HepG2 (cell line): ENCODE measurements around the gene SERINC5. TPM values are rescaled to one million over a fixed set of nuclear protein-coding genes. Genes with fewer than 3 reads are reported as not detected.

ENCODE experiments used
- ATAC-seq: fragments of 200-7000 bp; cut with Tn5 transposase; 3 replicates; pipeline ENCODE4 v1.9.1; 2020; ENCODE audit warnings: mild to moderate bottlenecking, moderate library complexity
- BruUV-seq: library from RNA; stranded (reverse); fragments of 400-500 nt; replicated peaks from 2 replicates; lab custom pipeline; 2021; lab: Mats Ljungman, UMichigan
- CTCF ChIA-PET: fragments of 300-600 bp; formaldehyde crosslinking; extraction: SDS; loops from one replicate; lab custom pipeline; 2021; ENCODE audit warnings: low total read pairs, inconsistent platforms, low intra/inter-chr PET ratio; lab: Yijun Ruan, JAX
- POLR2A ChIA-PET: fragments of 350-600 bp; sonication (Branson Sonifier 250); formaldehyde crosslinking; loops from one replicate; lab custom pipeline; 2020; ENCODE audit warnings: antibody characterized with exemption, inconsistent platforms; lab: Yijun Ruan, JAX
- DNase-seq: peaks from one replicate; pipeline ENCODE4 v3.0.0-alpha.2; 2015; ENCODE audit warnings: low spot score
- FAIRE-seq: peaks from 3 replicates; lab custom pipeline; 2011; peaks lifted over from hg19 to GRCh38; lab: Jason Lieb, UNC
- H2AFZ ChIP-seq: one replicate; pipeline ENCODE4 v1.6.1; 2011; ENCODE audit warnings: low read length, inconsistent platforms
- H3K27ac ChIP-seq: fragments of 300-600 bp; 3 replicates; pipeline ENCODE4 v1.8.0; 2011; ENCODE audit warnings: mixed run types, mild to moderate bottlenecking, mixed read lengths, low read length, inconsistent platforms; ENCODE audit not compliant: insufficient read depth; ENCODE audit errors: extremely low read length
- H3K27me3 ChIP-seq, 2 experiments: fragments of 200-600 bp in 1 of 2; 2 replicates in 1 of 2; 3 replicates in 1 of 2; pipeline versions ENCODE4 v1.6.0 to v1.8.0; 2011; ENCODE audit warnings: low read length in 2 of 2, mild to moderate bottlenecking in 2 of 2, moderate library complexity in 2 of 2, inconsistent platforms in 1 of 2; ENCODE audit not compliant: insufficient read depth in 2 of 2, control insufficient read depth in 1 of 2
- H3K36me3 ChIP-seq, 2 experiments: fragments of 200-600 bp in 1 of 2; replicated peaks in 1 of 2; 2 replicates in 1 of 2; 3 replicates in 1 of 2; pipeline versions ENCODE4 v1.5.1 to v1.8.0; 2011; ENCODE audit warnings: low read length in 2 of 2, inconsistent platforms in 1 of 2; ENCODE audit not compliant: insufficient read depth in 2 of 2, control insufficient read depth in 1 of 2
- H3K4me1 ChIP-seq: 2 replicates; pipeline ENCODE4 v1.5.1; 2012; ENCODE audit warnings: low read length, inconsistent platforms; ENCODE audit not compliant: insufficient read depth
- H3K4me2 ChIP-seq: 2 replicates; pipeline ENCODE4 v1.6.0; 2011; ENCODE audit warnings: low read depth, low read length, inconsistent platforms
- H3K4me3 ChIP-seq, 3 experiments: fragments of 200-600 bp in 1 of 3; sonication (generic), shearing (Covaris generic) in 1 of 3; replicated peaks in 1 of 3; 2 replicates each; pipeline ENCODE4 v1.5.1; 2011 to 2016; ENCODE audit warnings: low read length in 3 of 3, inconsistent platforms in 2 of 3, low read depth in 2 of 3, mild to moderate bottlenecking in 2 of 3, control low read depth in 1 of 3, mixed read lengths in 1 of 3; ENCODE audit not compliant: insufficient read depth in 1 of 3
- H3K79me2 ChIP-seq: one replicate; pipeline ENCODE4 v1.6.1; 2011; ENCODE audit warnings: low read length, inconsistent platforms; ENCODE audit not compliant: insufficient read depth
- H3K9ac ChIP-seq: 2 replicates; pipeline ENCODE4 v1.6.0; 2011; ENCODE audit warnings: mild to moderate bottlenecking, low read depth, low read length, inconsistent platforms; ENCODE audit not compliant: insufficient read depth
- H3K9me3 ChIP-seq: 2 replicates; pipeline ENCODE4 v1.5.1; 2012; ENCODE audit warnings: mild to moderate bottlenecking, low read length
- H4K20me1 ChIP-seq: 2 replicates; pipeline ENCODE4 v1.6.0; 2011; ENCODE audit warnings: inconsistent platforms, mild to moderate bottlenecking, low read length, moderate library complexity; ENCODE audit not compliant: insufficient read depth
- HMG20A ChIP-seq: IDR thresholded peaks from 2 replicates; pipeline ENCODE4 v1.6.1; 2016; ENCODE audit warnings: borderline replicate concordance
- HNF1B ChIP-seq: sonication (generic); formaldehyde crosslinking; IDR thresholded peaks from 2 replicates; pipeline ENCODE4 v1.5.1; 2020; ENCODE audit warnings: mild to moderate bottlenecking, moderate library complexity, missing genetic modification reagents
- HNRNPK ChIP-seq: fragments of 200-400 bp; formaldehyde crosslinking; IDR thresholded peaks from 2 replicates; pipeline ENCODE4 v1.6.1; 2018; ENCODE audit warnings: low read length, low read depth, moderate library complexity, mild to moderate bottlenecking; ENCODE audit not compliant: poor library complexity, severe bottlenecking
- MAFG ChIP-seq: sonication (generic); formaldehyde crosslinking; IDR thresholded peaks from 2 replicates; pipeline ENCODE4 v1.5.1; 2020; ENCODE audit warnings: mild to moderate bottlenecking, missing genetic modification reagents
- MBNL3 ChIP-seq: fragments of 250-450 bp; sonication (Bioruptor Pico); conservative IDR thresholded peaks from 2 replicates; pipeline ENCODE4 v1.8.0; 2022; ENCODE audit warnings: mild to moderate bottlenecking, inconsistent platforms
- NFE2 ChIP-seq: sonication (generic); formaldehyde crosslinking; IDR thresholded peaks from 2 replicates; pipeline ENCODE4 v1.4.0; 2020; ENCODE audit warnings: missing genetic modification reagents
- PCBP1 ChIP-seq: fragments of 200-400 bp; formaldehyde crosslinking; IDR thresholded peaks from 2 replicates; pipeline ENCODE4 v1.6.1; 2017; ENCODE audit warnings: mild to moderate bottlenecking, low read depth, low read length, borderline replicate concordance
- PLSCR1 ChIP-seq: sonication (generic); formaldehyde crosslinking; IDR thresholded peaks from 2 replicates; pipeline ENCODE4 v1.5.0; 2020; ENCODE audit warnings: missing genetic modification reagents, mild to moderate bottlenecking, borderline replicate concordance
- SRY ChIP-seq: sonication (generic); formaldehyde crosslinking; IDR thresholded peaks from 2 replicates; pipeline ENCODE4 v1.8.0; 2022; ENCODE audit warnings: mild to moderate bottlenecking, missing genetic modification reagents
- SSRP1 ChIP-seq: IDR thresholded peaks from 2 replicates; pipeline ENCODE4 v1.6.1; 2016; ENCODE audit warnings: control low read depth
- STAG1 ChIP-seq: sonication (generic); formaldehyde crosslinking; IDR thresholded peaks from 2 replicates; pipeline ENCODE4 v1.4.0; 2020; ENCODE audit warnings: missing genetic modification reagents
- ZMYM2 ChIP-seq: sonication (generic); formaldehyde crosslinking; IDR thresholded peaks from 2 replicates; pipeline ENCODE4 v1.8.0; 2022; ENCODE audit warnings: mild to moderate bottlenecking, missing genetic modification reagents
- ZNF496 ChIP-seq: sonication (generic); formaldehyde crosslinking; IDR thresholded peaks from 2 replicates; pipeline ENCODE4 v1.8.1; 2023; ENCODE audit warnings: mild to moderate bottlenecking, moderate library complexity, missing genetic modification reagents; ENCODE audit not compliant: insufficient replicate concordance
- ZNF737 ChIP-seq: sonication (generic); formaldehyde crosslinking; IDR thresholded peaks from 2 replicates; pipeline ENCODE4 v1.5.0; 2020; ENCODE audit warnings: missing genetic modification reagents, mild to moderate bottlenecking, borderline replicate concordance
- ZNF781 ChIP-seq: sonication (generic); formaldehyde crosslinking; IDR thresholded peaks from 2 replicates; pipeline ENCODE4 v1.5.1; 2020; ENCODE audit warnings: borderline replicate concordance, mild to moderate bottlenecking, missing genetic modification reagents; ENCODE audit errors: not compliant biosample characterization
- WGBS: methylation state at CpG from one replicate; pipeline ENCODE4 v1.1.6; 2017; ENCODE audit warnings: low lambda C conversion rate; 5-methylcytosine and 5-hydroxymethylcytosine counted together
- in situ Hi-C: cut with HindIII; loops from 2 replicates; pipeline ENCODE4 v1.10.0; 2017; ENCODE audit warnings: low pct_unique_long_range_greater_than_20kb; ENCODE audit not compliant: extremely low pct_ligation_motif_present
- intact Hi-C: fragments of 100-400 bp; cut with micrococcal nuclease; formaldehyde crosslinking; loops from one replicate; pipeline ENCODE4 v1.10.0; 2022; ENCODE audit not compliant: unreplicated experiment
- polyA plus RNA-seq, 8 experiments: library from polyadenylated mRNA; depleted of rRNA in 3 of 8; stranded (reverse) in 7 of 8; unstranded in 1 of 8; fragments of >200 nt; fragmentation: Illumina TruSeq in 4 of 8; extraction: Trizol in 4 of 8; gene quantifications; 2 replicates each; pipeline versions ENCODE4 v1.2.1 to v1.2.3, GENCODE V29; 2011 to 2016; ENCODE audit warnings: low read depth in 4 of 8, missing spikeins in 1 of 8, mixed read lengths in 1 of 8; ENCODE audit not compliant: insufficient read depth in 1 of 8
- total RNA-seq, 5 experiments: library from RNA; depleted of rRNA; stranded (reverse); fragments of >200 nt; fragmentation: Illumina TruSeq; extraction: Trizol; gene quantifications; 2 replicates each; pipeline ENCODE4 v1.2.3, GENCODE V29; 2016; ENCODE audit warnings: low read depth in 1 of 5
- TF ChIP-seq, protein P1 (sequence below): sonication (generic); formaldehyde crosslinking; IDR thresholded peaks from 2 replicates; pipeline ENCODE4 v1.8.0; 2022; ENCODE audit warnings: mild to moderate bottlenecking, missing genetic modification reagents, moderate library complexity

The SERINC5 gene
- total and polyA plus RNA-seq, 2 of the 13 experiments (the other 11 are each of a cell fraction or from before 2014, with no cell fraction given) = 17.3 to 22.8 TPM

DNA sequence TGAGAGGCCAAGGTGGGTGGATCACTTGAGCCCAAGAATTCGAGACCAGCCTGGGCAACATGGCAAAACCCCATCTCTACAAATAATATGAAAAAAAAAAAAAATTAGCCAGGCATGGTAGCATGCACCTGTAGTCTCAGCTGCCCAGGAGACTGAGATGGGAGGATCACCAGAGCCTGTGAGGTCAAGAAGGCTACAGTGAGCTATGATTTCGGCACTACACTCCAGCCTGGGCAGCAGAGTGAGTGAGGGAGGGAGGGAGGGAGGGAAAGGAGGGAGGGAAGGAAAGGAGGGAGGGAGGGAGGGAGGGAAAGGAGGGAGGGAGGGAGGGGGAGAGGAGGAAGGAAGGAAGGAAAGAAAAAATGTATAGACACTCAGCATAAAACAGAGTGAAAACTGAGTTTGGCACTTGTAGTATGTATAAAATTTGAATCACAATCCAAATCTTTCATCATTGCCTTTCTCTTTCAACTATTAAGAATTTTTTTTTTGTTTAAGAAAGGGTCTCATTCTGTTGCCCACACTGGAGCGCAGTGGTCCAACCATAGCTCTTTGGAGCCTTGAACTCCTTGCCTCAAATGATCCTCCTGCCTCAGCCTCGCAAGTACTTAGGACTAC, 27.8 kb downstream of the SERINC5 start:
- ATAC-seq = no peak
- no peak for FAIRE-seq
- peak overlapping the region; percentile 88 for H3K27ac ChIP-seq

DNA sequence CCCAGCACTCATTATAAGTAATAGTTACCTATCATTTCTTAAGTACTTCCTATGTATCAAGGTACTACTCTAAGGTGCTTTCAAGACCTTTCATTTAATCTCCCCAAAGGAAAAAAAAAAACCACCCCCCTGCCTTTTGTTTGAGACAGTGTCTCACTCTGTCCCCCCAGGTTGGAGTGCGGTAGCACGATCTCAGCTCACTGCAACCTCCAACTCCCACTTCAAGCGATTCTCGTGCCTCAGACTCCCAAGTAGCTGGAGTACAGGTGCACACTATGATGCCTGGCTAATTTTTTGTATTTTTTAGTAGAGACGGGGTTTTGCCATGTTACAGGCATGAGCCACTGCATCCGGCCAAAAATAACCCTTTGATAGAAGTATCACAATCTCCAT, 29.9 kb downstream of the SERINC5 start:
- intact Hi-C loops = no loop called here
- FAIRE-seq = no peak
- Histone ChIP-seq H3K79me2 (peaks cover 53% of the 10 kb centered on the region), H3K4me3 (no peak overlapping the region), H3K27ac (no peak overlapping the region), H3K36me3 (no peaks in the 10 kb centered on the region; a peak in 1 of 5 replicates), H4K20me1 (no peaks in the 10 kb centered on the region), H3K9me3 (no peaks in the 10 kb centered on the region), H3K27me3 (no peaks in the 10 kb centered on the region), H3K4me2 (no peak overlapping the region), H3K9ac (no peak overlapping the region), H2AFZ (no peak overlapping the region), H3K4me1 (peaks cover 52% of the 10 kb centered on the region)
- ChIA-PET POLR2A (no interaction called here), CTCF (no interaction called here)
- in situ Hi-C loops = no loop called here
- 95% methylated on average over 6 of the region's 6 CpGs for WGBS
- BruUV-seq = no TSS peak
- no peak for ATAC-seq
- no peak for DNase-seq
- TF ChIP-seq, protein P1, sequence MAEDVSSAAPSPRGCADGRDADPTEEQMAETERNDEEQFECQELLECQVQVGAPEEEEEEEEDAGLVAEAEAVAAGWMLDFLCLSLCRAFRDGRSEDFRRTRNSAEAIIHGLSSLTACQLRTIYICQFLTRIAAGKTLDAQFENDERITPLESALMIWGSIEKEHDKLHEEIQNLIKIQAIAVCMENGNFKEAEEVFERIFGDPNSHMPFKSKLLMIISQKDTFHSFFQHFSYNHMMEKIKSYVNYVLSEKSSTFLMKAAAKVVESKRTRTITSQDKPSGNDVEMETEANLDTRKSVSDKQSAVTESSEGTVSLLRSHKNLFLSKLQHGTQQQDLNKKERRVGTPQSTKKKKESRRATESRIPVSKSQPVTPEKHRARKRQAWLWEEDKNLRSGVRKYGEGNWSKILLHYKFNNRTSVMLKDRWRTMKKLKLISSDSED (CRISPR knock-in tag) = no peak
- TF ChIP-seq HMG20A (no peak), NFE2 (CRISPR knock-in tag) (no peak), MAFG (no peak), ZNF496 (no peak), ZNF737 (no peak), MBNL3 (CRISPR knock-in tag) (no peak), ZMYM2 (CRISPR knock-in tag) (no peak), PLSCR1 (no peak), SRY (CRISPR knock-in tag) (no peak), SSRP1 (CRISPR knock-in tag) (no peak), HNF1B (no peak), ZNF781 (CRISPR knock-in tag) (no peak)

More for the DNA sequence above, 27.8 kb downstream of the SERINC5 start:
- 78% methylated on average over 4 of the region's 4 CpGs for WGBS
- intact Hi-C loops (no loop called here), in situ Hi-C loops (no loop called here)
- no peak for DNase-seq
- Histone ChIP-seq H3K4me3 (no peak overlapping the region), H3K27me3 (no peaks in the 10 kb centered on the region), H3K79me2 (peaks cover 58% of the 10 kb centered on the region), H3K36me3 (no peaks in the 10 kb centered on the region), H4K20me1 (no peaks in the 10 kb centered on the region), H3K9ac (no peak overlapping the region), H3K9me3 (no peaks in the 10 kb centered on the region), H3K4me1 (peaks cover 61% of the 10 kb centered on the region), H3K4me2 (no peak overlapping the region), H2AFZ (no peak overlapping the region)
- POLR2A ChIA-PET = interaction anchor here (1.1 to 2.5 kb wide), 5 partner anchors 16 to 43 kb away, joined by 3 to 8 read pairs (median 8); partner anchors contain the start of gene SERINC5
- BruUV-seq = no TSS peak
- CTCF ChIA-PET = no interaction called here
- TF ChIP-seq HNRNPK (peak; percentile 98), STAG1 (CRISPR knock-in tag) (no peak), PCBP1 (0 out of 2 replicates have a peak, but pooled peaks have one; percentile 72)
